ENCODE data around the gene IVD.

IVD gene

GRCh38 chr15:40412095-40412759 lies 6.6 kb downstream of the IVD start:
- DNase-seq (ENCODE audit: extremely low read depth in 1 of 2, low read depth in 1 of 2) = no peak

GRCh38 chr15:40413036-40413435 lies 7.4 kb downstream of the IVD start:
- no peak for DNase-seq (ENCODE audit: extremely low read depth in 1 of 2, low read depth in 1 of 2)

- DNase-seq (ENCODE audit: extremely low read depth in 1 of 2, low read depth in 1 of 2) = no peak
Measured at GRCh38 chr15:40414816-40415215, 9.2 kb downstream of the IVD start.

GRCh38 chr15:40415226-40415625 lies 9.6 kb downstream of the IVD start:
- DNase-seq (ENCODE audit: extremely low read depth in 1 of 2, low read depth in 1 of 2) = no peak

GRCh38 chr15:40416056-40416455 lies 10.5 kb downstream of the IVD start:
- no peak for DNase-seq (ENCODE audit: extremely low read depth in 1 of 2, low read depth in 1 of 2)

- no peak for DNase-seq (ENCODE audit: extremely low read depth in 1 of 2, low read depth in 1 of 2)
Measured at GRCh38 chr15:40418126-40418525, 12.5 kb downstream of the IVD start.

GRCh38 chr15:40420071-40420713 lies 14.6 kb downstream of the IVD start:
- DNase-seq (ENCODE audit: extremely low read depth in 1 of 2, low read depth in 1 of 2) = no peak

- DNase-seq (ENCODE audit: extremely low read depth in 1 of 2, low read depth in 1 of 2) = no peak
Measured at GRCh38 chr15:40420793-40421192, 15.2 kb downstream of the IVD start.

GRCh38 chr15:40421246-40422157 lies 15.9 kb downstream of the IVD start:
- DNase-seq (ENCODE audit: extremely low read depth in 1 of 2, low read depth in 1 of 2) = peak; percentile 60 to 67

GRCh38 chr15:40424483-40425115 lies 19.0 kb downstream of the IVD start:
- DNase-seq (ENCODE audit: extremely low read depth in 1 of 2, low read depth in 1 of 2) = no peak

GRCh38 chr15:40425681-40426080 lies 20.1 kb downstream of the IVD start:
- no peak for DNase-seq (ENCODE audit: extremely low read depth in 1 of 2, low read depth in 1 of 2)

GRCh38 chr15:40427188-40427587 lies 21.6 kb downstream of the IVD start:
- no peak for DNase-seq (ENCODE audit: extremely low read depth in 1 of 2, low read depth in 1 of 2)

GRCh38 chr15:40428185-40428584 lies 22.6 kb downstream of the IVD start:
- no peak for DNase-seq (ENCODE audit: extremely low read depth in 1 of 2, low read depth in 1 of 2)

GRCh38 chr15:40429068-40429710 lies 23.6 kb downstream of the IVD start:
- no peak for DNase-seq (ENCODE audit: extremely low read depth in 1 of 2, low read depth in 1 of 2)

- DNase-seq (ENCODE audit: extremely low read depth in 1 of 2, low read depth in 1 of 2) = no peak
Measured at GRCh38 chr15:40430271-40430805, 24.7 kb downstream of the IVD start.

GRCh38 chr15:40435023-40435709 lies 29.6 kb downstream of the IVD start:
- DNase-seq (ENCODE audit: extremely low read depth in 1 of 2, low read depth in 1 of 2) = no peak

- DNase-seq (ENCODE audit: extremely low read depth in 1 of 2, low read depth in 1 of 2) = no peak
Measured at GRCh38 chr15:40435710-40436089, 30.1 kb downstream of the IVD start.

GRCh38 chr15:40436116-40436891 lies 30.7 kb downstream of the IVD start:
- no peak for DNase-seq (ENCODE audit: extremely low read depth in 1 of 2, low read depth in 1 of 2)
